Cortex of kidney (tissue), 1 donor: ENCODE results near the gene TRAFD1.

Source experiments
- DNase-seq: peaks from one replicate; lab custom pipeline; 2025; lab: John Stamatoyannopoulos, UW

Gene TRAFD1

GRCh38 chr12:112115259-112116045 lies 9.9 kb upstream of the TRAFD1 start:
- DNase-seq = no peak

GRCh38 chr12:112116232-112117060 lies 8.9 kb upstream of the TRAFD1 start:
- DNase-seq = no peak

GRCh38 chr12:112117685-112118084 lies 7.7 kb upstream of the TRAFD1 start:
- DNase-seq = no peak

GRCh38 chr12:112121780-112122565 lies 3.4 kb upstream of the TRAFD1 start:
- DNase-seq = no peak

- no peak for DNase-seq
These were observed 2.3 kb upstream of the TRAFD1 start for GRCh38 chr12:112122823-112123690.

GRCh38 chr12:112124918-112125249 lies 476 bp upstream of the TRAFD1 start:
- DNase-seq = no peak

GRCh38 chr12:112126000-112126438 lies 659 bp downstream of the TRAFD1 start:
- no peak for DNase-seq

- DNase-seq = no peak
These were observed 1.6 kb downstream of the TRAFD1 start for GRCh38 chr12:112126911-112127310.

- no peak for DNase-seq
These were observed 5.2 kb downstream of the TRAFD1 start for GRCh38 chr12:112130441-112130998.

- DNase-seq = no peak
These were observed 6.3 kb downstream of the TRAFD1 start for GRCh38 chr12:112131686-112132085.

GRCh38 chr12:112133418-112133817 lies 8.1 kb downstream of the TRAFD1 start:
- no peak for DNase-seq

- no peak for DNase-seq
These were observed 9.4 kb downstream of the TRAFD1 start for GRCh38 chr12:112134731-112135130.

- no peak for DNase-seq
These were observed 15.4 kb downstream of the TRAFD1 start for GRCh38 chr12:112140728-112141127.

GRCh38 chr12:112146123-112146522 lies 20.8 kb downstream of the TRAFD1 start:
- no peak for DNase-seq

GRCh38 chr12:112148031-112148513 lies 22.7 kb downstream of the TRAFD1 start:
- DNase-seq = no peak

GRCh38 chr12:112149596-112149995 lies 24.2 kb downstream of the TRAFD1 start:
- DNase-seq = no peak

- no peak for DNase-seq
These were observed 26.6 kb downstream of the TRAFD1 start for GRCh38 chr12:112151766-112152541.

- DNase-seq = no peak
These were observed 28.0 kb downstream of the TRAFD1 start for GRCh38 chr12:112153181-112153892.

- no peak for DNase-seq
These were observed 28.5 kb downstream of the TRAFD1 start for GRCh38 chr12:112153893-112154219.
